ENCODE results near the gene DYRK1A.
"Not testable (repeated sequence)": the region's sequence is repeated elsewhere in the genome, so short reads cannot be mapped to it uniquely, and the experiment has no call there.

The DYRK1A gene

GRCh38 chr21:37528150-37528937, 161.8 kb downstream of the DYRK1A start:
- no peak for DNase-seq (ENCODE audit: low read depth)

- DNase-seq (ENCODE audit: low read depth), result no peak
Measured at GRCh38 chr21:37529649-37530048, 163.1 kb downstream of the DYRK1A start.

GRCh38 chr21:37530901-37531351, 164.4 kb downstream of the DYRK1A start:
- DNase-seq (ENCODE audit: low read depth), result no peak

- DNase-seq (ENCODE audit: low read depth), result no peak
Measured at GRCh38 chr21:37531431-37531932, 164.9 kb downstream of the DYRK1A start.

GRCh38 chr21:37532868-37533780, 166.6 kb downstream of the DYRK1A start:
- DNase-seq (ENCODE audit: low read depth), result no peak

GRCh38 chr21:37534431-37534830, 167.9 kb downstream of the DYRK1A start:
- DNase-seq (ENCODE audit: low read depth), result no peak

- no peak for DNase-seq (ENCODE audit: low read depth)
Measured at GRCh38 chr21:37535130-37535529, 168.6 kb downstream of the DYRK1A start.

- DNase-seq (ENCODE audit: low read depth), result no peak
Measured at GRCh38 chr21:37535672-37536071, 169.1 kb downstream of the DYRK1A start.

- no peak for DNase-seq (ENCODE audit: low read depth)
Measured at GRCh38 chr21:37536616-37537278, 170.2 kb downstream of the DYRK1A start.

- DNase-seq (ENCODE audit: low read depth), result no peak
Measured at GRCh38 chr21:37537391-37537996, 170.9 kb downstream of the DYRK1A start.

GRCh38 chr21:37538971-37539590, 172.5 kb downstream of the DYRK1A start:
- DNase-seq (ENCODE audit: low read depth), result no peak

GRCh38 chr21:37541128-37541527, 174.6 kb downstream of the DYRK1A start:
- DNase-seq (ENCODE audit: low read depth), result not testable (repeated sequence)

- no peak for DNase-seq (ENCODE audit: low read depth)
Measured at GRCh38 chr21:37542512-37542911, 175.9 kb downstream of the DYRK1A start.

- no peak for DNase-seq (ENCODE audit: low read depth)
Measured at GRCh38 chr21:37546299-37546908, 179.8 kb downstream of the DYRK1A start.

- DNase-seq (ENCODE audit: low read depth), result no peak
Measured at GRCh38 chr21:37546949-37547614, 180.5 kb downstream of the DYRK1A start.

GRCh38 chr21:37547615-37548200, 181.1 kb downstream of the DYRK1A start:
- DNase-seq (ENCODE audit: low read depth), result no peak

- DNase-seq (ENCODE audit: low read depth), result no peak
Measured at GRCh38 chr21:37548521-37548981, 182.0 kb downstream of the DYRK1A start.

GRCh38 chr21:37549730-37550129, 183.2 kb downstream of the DYRK1A start:
- DNase-seq (ENCODE audit: low read depth), result not testable (repeated sequence)

GRCh38 chr21:37550157-37550556, 183.6 kb downstream of the DYRK1A start:
- no peak for DNase-seq (ENCODE audit: low read depth)
